Nephron (organoid): ENCODE measurements around the gene DSCAM.

Source experiments
- H3K27ac Mint-ChIP-seq, 3 experiments: 2 replicates each; pipeline ENCODE4 v1.8.0; 2020; ENCODE audit warnings: mixed read lengths in 3 of 3, mild to moderate bottlenecking in 2 of 3, moderate library complexity in 1 of 3
- H3K27me3 Mint-ChIP-seq: 2 replicates; pipeline ENCODE4 v1.8.0; 2021; ENCODE audit warnings: low read depth, mild to moderate bottlenecking, moderate library complexity, mixed read lengths
- H3K36me3 Mint-ChIP-seq: 2 replicates; pipeline ENCODE4 v1.8.0; 2020; ENCODE audit warnings: low read depth, mixed read lengths
- H3K4me1 Mint-ChIP-seq: 2 replicates; pipeline ENCODE4 v1.8.0; 2020; ENCODE audit warnings: mixed read lengths
- H3K4me3 Mint-ChIP-seq, 3 experiments: 2 replicates each; pipeline ENCODE4 v1.8.0; 2020; ENCODE audit warnings: mild to moderate bottlenecking in 3 of 3, mixed read lengths in 3 of 3, moderate library complexity in 2 of 3
- H3K9me3 Mint-ChIP-seq: 2 replicates; pipeline ENCODE4 v1.8.0; 2020; ENCODE audit warnings: mixed read lengths
- TF ChIP-seq, protein P1 (sequence below), 3 experiments: fragments of 200-600 bp; sonication (generic); IDR thresholded peaks; one replicate each; pipeline ENCODE4 v1.5.0; 2021; ENCODE audit warnings: antibody characterized with exemption in 3 of 3; ENCODE audit not compliant: unreplicated experiment in 3 of 3

DSCAM gene

DNA sequence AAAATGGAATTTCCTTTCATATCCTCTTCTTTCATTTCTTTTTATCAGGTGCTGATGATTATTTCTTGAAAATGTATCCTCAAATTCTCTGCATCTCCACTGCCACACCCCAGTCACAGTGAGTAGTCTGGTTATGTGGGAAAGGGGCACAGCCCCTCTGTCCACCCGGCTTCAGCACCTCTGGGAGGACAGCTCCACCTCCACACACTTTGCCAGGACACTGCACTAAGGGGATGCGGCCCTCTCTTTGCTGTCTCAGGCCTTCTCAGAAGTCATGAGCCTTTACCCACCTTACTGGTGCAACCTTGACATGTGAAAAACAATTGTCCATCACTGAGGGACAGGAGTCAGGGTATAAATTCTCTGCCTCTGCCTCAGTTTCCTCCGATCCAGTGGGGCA, 546.7 kb downstream of the DSCAM start:
- Mint-ChIP-seq H3K27ac (no peak overlapping the region), H3K36me3 (no peaks in the 10 kb centered on the region), H3K4me3 (no peak overlapping the region), H3K4me1 (no peaks in the 10 kb centered on the region), H3K27me3 (peaks cover 6% of the 10 kb centered on the region), H3K9me3 (peaks cover 8% of the 10 kb centered on the region)
- TF ChIP-seq, protein P1, sequence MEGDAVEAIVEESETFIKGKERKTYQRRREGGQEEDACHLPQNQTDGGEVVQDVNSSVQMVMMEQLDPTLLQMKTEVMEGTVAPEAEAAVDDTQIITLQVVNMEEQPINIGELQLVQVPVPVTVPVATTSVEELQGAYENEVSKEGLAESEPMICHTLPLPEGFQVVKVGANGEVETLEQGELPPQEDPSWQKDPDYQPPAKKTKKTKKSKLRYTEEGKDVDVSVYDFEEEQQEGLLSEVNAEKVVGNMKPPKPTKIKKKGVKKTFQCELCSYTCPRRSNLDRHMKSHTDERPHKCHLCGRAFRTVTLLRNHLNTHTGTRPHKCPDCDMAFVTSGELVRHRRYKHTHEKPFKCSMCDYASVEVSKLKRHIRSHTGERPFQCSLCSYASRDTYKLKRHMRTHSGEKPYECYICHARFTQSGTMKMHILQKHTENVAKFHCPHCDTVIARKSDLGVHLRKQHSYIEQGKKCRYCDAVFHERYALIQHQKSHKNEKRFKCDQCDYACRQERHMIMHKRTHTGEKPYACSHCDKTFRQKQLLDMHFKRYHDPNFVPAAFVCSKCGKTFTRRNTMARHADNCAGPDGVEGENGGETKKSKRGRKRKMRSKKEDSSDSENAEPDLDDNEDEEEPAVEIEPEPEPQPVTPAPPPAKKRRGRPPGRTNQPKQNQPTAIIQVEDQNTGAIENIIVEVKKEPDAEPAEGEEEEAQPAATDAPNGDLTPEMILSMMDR (IDR thresholded peaks at IDR 0.05; ENCODE audit: unreplicated experiment in 3 of 3): no peak

DNA sequence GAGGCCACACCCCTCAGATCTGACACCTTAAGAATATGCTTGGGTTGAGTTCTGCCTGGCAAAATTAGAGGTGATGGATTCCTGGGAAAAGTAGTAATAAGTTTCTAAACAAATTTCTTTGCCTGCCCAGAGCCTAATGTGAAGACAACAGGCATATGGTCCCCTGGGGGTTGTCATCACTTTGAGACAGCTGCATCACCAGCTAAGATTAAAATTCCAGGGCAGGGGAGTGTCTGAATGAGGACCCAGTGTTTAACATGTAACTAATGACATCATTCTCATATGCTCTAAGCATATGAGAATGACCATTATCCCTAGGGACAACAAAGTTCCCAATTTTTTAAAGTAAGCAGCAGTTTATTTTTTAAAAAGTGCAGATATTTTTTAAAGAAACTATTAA, 547.5 kb downstream of the DSCAM start:
- no peaks in the 10 kb centered on the region for H3K36me3 Mint-ChIP-seq
- TF ChIP-seq, protein P1 (IDR thresholded peaks at IDR 0.05; ENCODE audit: unreplicated experiment in 3 of 3): no peak
- H3K4me3 Mint-ChIP-seq: no peak overlapping the region
- H3K27me3 Mint-ChIP-seq: peaks cover 6% of the 10 kb centered on the region
- H3K27ac Mint-ChIP-seq: no peak overlapping the region
- H3K9me3 Mint-ChIP-seq: peaks cover 8% of the 10 kb centered on the region
- H3K4me1 Mint-ChIP-seq: no peaks in the 10 kb centered on the region

DNA sequence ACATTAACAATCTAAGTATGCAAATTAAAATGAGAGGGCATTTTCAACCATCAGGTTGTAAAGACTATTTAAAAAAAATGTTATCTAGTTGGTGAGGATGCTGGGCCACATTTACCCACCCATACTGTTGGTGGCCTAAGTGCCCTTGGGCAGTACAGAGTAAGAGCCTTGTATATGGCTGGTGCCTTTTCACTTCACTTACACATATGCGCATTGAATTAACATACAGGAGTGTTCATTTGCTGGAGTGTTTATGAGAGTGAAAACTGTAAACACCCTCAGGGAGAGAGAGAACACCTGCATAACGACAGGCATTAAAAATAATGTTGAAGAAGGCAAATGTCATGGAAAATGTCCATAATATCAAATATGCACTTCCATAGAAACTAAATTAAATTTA, 552.6 kb downstream of the DSCAM start:
- peaks cover 4% of the 10 kb centered on the region for H3K27me3 Mint-ChIP-seq
- TF ChIP-seq, protein P1 (IDR thresholded peaks at IDR 0.05; ENCODE audit: unreplicated experiment in 3 of 3): no peak
- no peak overlapping the region for H3K4me3 Mint-ChIP-seq
- no peak overlapping the region for H3K27ac Mint-ChIP-seq
- H3K36me3 Mint-ChIP-seq: no peaks in the 10 kb centered on the region
- no peaks in the 10 kb centered on the region for H3K9me3 Mint-ChIP-seq
- H3K4me1 Mint-ChIP-seq: no peaks in the 10 kb centered on the region

DNA sequence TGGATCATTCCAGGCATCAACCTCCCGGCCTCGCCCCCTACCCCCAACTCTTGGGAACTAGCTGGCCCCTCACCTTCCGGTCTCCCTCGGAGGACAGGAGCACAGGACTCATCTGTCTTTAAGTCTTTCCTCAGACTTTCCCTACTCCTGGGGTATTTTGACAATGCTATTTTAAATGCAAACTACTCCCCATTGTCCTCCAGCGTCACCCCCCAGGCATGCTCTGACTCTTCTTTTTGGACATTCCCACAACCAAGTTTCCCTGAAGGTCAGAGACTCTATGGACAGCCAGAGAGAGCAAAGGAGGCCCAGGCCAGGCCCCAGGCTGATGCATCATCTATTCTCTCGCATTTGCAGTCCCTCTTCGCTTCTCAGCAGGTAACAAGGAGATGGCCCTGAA, 555.4 kb downstream of the DSCAM start:
- no peaks in the 10 kb centered on the region for H3K36me3 Mint-ChIP-seq
- no peak overlapping the region for H3K4me3 Mint-ChIP-seq
- TF ChIP-seq, protein P1 (IDR thresholded peaks at IDR 0.05; ENCODE audit: unreplicated experiment in 3 of 3): no peak
- no peaks in the 10 kb centered on the region for H3K9me3 Mint-ChIP-seq
- H3K4me1 Mint-ChIP-seq: no peaks in the 10 kb centered on the region
- H3K27me3 Mint-ChIP-seq: peaks cover 9% of the 10 kb centered on the region
- H3K27ac Mint-ChIP-seq: no peak overlapping the region

DNA sequence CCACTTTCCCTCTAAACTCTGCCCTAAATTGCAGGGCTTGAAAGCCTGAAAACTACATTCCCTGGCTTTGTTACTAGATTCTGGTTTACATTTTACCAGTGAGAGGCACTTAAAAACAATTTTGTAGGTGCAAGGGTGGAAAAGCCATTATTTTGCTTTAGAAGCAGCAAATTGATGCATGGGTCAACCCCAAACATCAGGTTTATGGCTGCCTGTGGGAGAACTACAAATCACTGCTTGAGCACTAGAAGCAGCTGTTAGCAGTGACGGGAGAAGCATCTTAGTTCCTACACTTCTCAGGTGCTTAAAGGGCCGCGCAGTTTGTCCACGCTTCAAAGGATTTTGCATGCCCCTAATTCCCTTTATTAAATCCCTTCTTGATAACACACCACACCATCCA, 562.5 kb downstream of the DSCAM start:
- Mint-ChIP-seq H3K9me3 (no peaks in the 10 kb centered on the region), H3K36me3 (no peaks in the 10 kb centered on the region), H3K27me3 (peaks cover 13% of the 10 kb centered on the region), H3K27ac (no peak overlapping the region), H3K4me3 (no peak overlapping the region), H3K4me1 (no peaks in the 10 kb centered on the region)
- TF ChIP-seq, protein P1 (IDR thresholded peaks at IDR 0.05; ENCODE audit: unreplicated experiment in 3 of 3): no peak

DNA sequence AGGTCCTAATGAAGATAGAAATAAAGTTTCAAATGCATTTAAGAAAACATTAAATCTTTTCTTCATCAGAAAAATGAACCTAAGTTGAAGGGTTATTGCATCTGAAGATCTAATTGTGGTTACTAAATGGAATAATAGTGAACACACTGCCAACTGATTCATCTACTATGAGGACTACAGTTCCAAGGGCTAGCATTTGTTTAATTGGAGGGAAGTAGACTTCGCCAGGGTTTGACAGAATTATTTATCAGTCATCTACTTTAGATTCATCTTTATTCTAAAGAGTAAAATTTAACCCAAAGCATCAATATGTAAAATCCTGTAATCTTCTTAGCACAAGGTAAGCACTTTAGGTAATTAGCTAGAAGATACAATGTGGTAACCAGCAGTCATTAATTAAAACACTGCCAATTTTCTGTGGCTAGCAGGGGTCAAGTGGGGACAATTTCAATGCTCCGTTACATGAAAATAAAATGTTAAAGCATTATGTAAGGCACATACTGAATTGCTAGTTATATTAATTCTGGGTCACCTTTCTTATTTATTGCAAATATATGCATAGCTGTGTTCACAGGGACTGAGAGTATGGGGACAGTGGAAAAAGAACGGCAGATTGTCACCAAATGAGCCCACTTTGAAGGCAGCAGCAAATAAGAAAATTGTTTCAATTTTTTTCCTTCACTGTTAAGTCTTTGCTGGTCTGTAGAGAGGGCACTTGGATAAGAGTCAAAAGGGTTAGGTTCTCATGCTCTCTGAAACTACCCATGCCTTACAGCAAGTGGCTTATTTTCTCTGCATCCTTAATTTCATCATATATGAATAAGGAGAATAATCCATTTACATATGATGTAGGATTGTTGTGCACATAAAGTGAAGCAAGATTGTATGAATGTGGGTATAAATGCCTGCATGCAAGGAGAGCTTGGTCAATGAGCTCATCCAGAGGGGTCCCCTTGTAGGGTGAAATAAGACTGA, 563.8 kb downstream of the DSCAM start:
- peaks cover 4% of the 10 kb centered on the region for H3K9me3 Mint-ChIP-seq
- TF ChIP-seq, protein P1 (IDR thresholded peaks at IDR 0.05; ENCODE audit: unreplicated experiment in 3 of 3): no peak
- H3K27ac Mint-ChIP-seq: no peak overlapping the region
- H3K4me3 Mint-ChIP-seq: no peak overlapping the region
- H3K27me3 Mint-ChIP-seq: peaks cover 13% of the 10 kb centered on the region
- no peaks in the 10 kb centered on the region for H3K36me3 Mint-ChIP-seq
- H3K4me1 Mint-ChIP-seq: no peaks in the 10 kb centered on the region
